AG08396 (cell line): ENCODE measurements around the gene GPRC5D.

Source experiments
- DNase-seq: peaks from one replicate; pipeline ENCODE4 v3.0.0; 2012; ENCODE audit warnings: low spot score, mixed read lengths

The GPRC5D gene

GRCh38 chr12:12907552-12907951, 44.4 kb downstream of the GPRC5D start:
- no peak for DNase-seq

GRCh38 chr12:12903642-12904609, 48.0 kb downstream of the GPRC5D start:
- DNase-seq = no peak

DNA sequence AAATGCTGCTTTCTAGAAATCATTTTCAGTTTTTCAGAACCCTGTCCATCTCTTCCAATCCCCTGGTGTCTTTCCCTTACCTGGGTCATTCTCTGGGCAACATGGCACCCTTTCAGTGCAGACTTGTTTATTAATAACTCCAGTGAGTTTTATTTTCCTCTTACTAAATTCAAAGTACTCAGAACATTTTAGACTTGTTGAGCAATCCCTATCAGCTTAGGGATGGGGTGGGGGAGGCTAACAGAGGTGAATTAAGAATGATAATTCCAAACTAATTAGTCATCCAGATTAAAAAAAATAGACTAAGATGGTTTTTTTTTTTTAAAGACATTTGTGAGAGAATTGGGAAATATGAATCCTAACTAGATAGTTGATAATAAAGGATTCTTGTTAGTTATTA, 49.9 kb downstream of the GPRC5D start:
- DNase-seq = no peak

GRCh38 chr12:12901158-12901791, 50.7 kb downstream of the GPRC5D start:
- DNase-seq = peak; percentile 48

- DNase-seq = no peak
These were observed 51.2 kb downstream of the GPRC5D start for GRCh38 chr12:12900786-12901157.

GRCh38 chr12:12899530-12900380, 52.2 kb downstream of the GPRC5D start:
- DNase-seq = peak; percentile 55

DNA sequence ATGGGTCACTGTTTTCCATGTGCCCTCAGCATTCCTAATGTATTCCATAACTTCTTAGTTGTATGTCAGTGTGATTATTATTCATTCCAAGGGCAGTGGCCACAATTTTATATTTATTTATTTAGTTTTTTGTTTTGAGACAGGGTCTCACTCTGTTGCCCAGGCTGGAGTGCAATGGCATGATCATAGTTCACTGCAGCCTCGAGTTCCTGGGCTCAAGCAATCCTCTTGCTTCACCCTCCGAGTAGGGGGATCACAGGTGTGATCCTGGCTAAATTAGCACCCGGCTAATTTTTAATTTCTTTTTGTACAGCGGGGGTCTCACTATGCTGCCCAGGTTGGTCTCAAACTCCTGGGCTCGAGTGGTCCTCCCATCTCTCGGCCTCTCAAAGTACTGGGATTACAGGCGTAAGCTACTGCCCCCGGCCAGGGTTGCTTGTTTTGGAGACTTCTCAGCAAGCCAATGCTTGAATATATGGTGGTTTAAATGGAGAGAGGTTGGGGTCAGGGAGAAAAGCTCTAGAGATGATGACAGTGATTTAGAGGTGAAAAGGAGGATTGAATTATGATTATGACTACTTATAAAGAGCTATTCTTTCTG, 53.0 kb downstream of the GPRC5D start:
- DNase-seq = no peak

DNA sequence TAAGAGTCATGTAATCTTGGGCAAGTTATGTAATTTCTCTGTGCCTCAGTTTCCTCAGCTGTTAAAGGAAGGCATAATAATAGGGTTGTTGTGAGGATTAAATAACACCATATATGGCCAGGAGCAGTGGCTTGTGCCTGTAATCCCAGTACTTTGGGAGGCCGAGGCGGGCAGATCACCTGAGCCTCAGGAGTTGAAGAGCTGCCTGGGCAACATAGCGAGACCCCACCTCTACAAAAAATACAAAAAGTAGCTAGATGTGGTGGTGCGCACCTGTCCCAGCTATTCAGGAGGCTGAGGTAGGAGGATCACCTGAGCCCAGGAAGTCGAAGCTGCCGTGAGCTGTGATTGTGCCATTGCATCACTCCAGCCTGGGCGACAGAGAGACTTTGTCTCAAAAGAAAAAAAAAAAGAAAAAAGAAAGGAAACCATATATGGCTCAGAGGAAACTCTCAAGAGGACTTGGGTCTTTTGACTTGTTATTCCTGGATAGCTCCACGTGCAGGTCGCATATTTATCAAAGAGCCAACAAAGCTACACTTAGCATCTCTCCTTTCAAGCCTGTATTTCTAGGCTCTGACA, 53.7 kb downstream of the GPRC5D start:
- DNase-seq = no peak

DNA sequence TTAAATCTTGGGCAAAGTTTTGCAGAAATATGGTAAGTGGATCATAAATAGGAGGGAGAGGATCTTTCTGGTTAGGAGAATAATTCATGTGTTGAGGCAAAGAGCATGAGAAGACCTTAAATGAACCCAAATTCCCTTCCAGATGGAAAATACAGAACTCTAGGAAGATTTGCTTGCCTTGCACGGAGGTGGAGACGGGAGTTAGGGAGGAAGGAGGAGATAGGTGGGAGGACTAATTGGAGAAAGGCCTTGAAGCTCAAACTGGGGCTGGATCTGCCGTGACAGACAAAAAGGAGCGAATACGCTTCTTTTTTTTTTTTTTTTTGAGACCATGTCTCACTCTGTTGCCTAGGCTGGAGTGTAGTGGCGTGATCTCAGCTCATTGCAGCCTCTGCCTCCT, 54.7 kb downstream of the GPRC5D start:
- no peak for DNase-seq

DNA sequence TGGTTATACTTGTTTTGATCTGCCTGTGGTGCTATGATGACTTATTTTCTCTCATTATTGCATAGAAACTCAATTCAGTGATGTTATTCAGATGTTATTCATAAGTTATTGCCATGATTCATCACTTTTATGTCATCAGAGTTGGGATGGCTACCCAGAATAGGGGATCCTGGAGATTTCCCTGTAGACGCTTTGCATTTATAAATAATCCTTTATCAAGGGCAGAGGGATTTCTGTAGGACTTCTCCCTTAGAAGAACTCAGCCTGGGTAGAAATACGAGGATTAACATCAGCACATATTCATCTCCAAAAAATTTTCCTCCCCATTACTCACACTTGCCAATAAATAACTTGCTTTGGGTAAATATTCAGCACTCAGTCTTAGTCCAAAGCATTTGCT, 55.7 kb downstream of the GPRC5D start:
- no peak for DNase-seq

DNA sequence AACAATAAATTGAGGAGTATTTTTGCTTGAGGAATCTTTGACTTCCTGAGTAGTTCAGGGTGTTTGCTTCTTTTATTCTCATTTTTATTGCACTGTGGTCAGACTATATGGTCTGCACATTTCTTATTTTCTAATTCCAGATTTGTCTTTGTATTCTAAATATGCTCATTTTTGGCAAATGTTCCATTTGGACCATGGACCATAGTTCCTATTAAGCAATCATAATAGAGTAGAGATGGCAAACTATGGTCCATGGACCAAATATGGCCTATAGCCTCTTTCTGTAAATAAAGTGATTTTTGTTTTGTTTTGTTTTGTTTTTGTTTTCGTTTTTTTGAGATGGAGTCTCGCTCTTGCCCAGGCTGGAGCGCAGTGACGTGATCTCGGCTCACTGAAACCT, 58.5 kb downstream of the GPRC5D start:
- DNase-seq = no peak

DNA sequence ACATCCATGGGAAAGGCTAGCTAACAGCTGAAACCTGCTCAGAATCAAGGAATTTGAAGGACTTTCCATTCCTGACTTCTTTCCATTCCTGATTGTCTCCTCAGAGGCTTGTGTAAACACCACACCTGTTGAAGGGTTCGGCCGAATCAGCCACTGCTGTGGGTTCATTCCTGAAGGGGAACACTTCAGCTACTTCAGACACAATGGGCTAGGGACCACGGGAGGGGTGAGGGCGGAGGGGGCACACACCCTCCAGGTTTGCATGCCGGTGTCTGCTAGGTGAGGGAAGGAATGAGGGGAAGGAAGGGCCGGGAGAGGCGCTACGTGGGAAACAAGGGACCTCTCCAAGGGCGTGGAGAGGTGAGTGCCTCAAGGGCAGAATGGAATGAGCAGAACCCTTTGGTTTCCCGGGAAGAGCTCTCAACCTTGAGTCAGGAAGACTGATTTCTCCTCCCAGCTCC, 59.3 kb downstream of the GPRC5D start:
- no peak for DNase-seq

DNA sequence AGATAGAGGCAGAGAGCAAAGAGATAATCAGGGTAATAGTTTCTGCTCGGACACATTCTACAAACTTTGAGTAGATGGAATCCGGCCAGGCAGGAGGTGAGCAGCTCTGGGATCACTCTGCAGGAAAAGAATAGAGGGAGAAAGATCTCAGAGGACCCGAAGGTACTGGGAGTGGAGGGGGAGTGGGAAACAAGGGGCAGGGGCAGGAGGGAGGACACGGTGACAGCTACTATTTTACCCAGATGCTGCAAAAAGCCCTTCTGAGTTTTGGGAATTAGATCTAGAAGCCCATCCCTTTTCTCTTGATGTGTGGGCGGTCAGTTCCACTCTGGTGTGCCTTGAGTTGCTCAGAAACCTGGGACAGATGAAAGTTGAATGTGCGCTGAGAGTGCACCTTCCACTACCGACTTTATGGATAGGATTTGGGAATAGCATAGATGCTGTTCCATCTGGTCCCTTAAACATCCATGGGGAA, 60.1 kb downstream of the GPRC5D start:
- DNase-seq = no peak

- DNase-seq = peak; percentile 91
These were observed 60.7 kb downstream of the GPRC5D start, which contains the start of gene GPRC5A for GRCh38 chr12:12891080-12891880. GPRC5A (plus strand) TSS chr12:12891562; CDS start chr12:12908250, 16,688 bp downstream.
